ENCODE data around the gene SEMA3C.

GRCh38 chr7:80763289-80763688 lies 155.6 kb downstream of the SEMA3C start:
- TF ChIP-seq POLR2AphosphoS5 (IDR thresholded peaks at IDR 0.05; ENCODE audit: low read depth, low read length) (no peak), PAX5 (IDR thresholded peaks at IDR 0.05; ENCODE audit: insufficient read depth, low read length, severe bottlenecking) (no peak), TAF1 (IDR thresholded peaks at IDR 0.05; ENCODE audit: low read depth, low read length) (no peak)
